GM06990 (cell line): ENCODE measurements around the gene CCM2.

Source experiments
- DNase-seq: peaks from one replicate; pipeline ENCODE4 v3.0.0-alpha.2; 2011; ENCODE audit not compliant: insufficient read length; ENCODE audit errors: extremely low read depth
- H3K27me3 ChIP-seq: replicated peaks from 2 replicates; pipeline ENCODE4 v1.6.0; 2011; ENCODE audit warnings: low read length; ENCODE audit not compliant: control insufficient read depth, insufficient read depth
- H3K36me3 ChIP-seq: 2 replicates; pipeline ENCODE4 v1.5.1; 2011; ENCODE audit warnings: low read length; ENCODE audit not compliant: control insufficient read depth, insufficient read depth
- H3K4me3 ChIP-seq: replicated peaks from 2 replicates; pipeline ENCODE4 v1.5.1; 2011; ENCODE audit warnings: low read depth, mild to moderate bottlenecking, control low read depth, low read length
- TF ChIP-seq, protein P1 (sequence below): IDR thresholded peaks from 2 replicates; pipeline ENCODE4 v1.5.1; 2011; ENCODE audit warnings: low read length, control low read depth, mild to moderate bottlenecking, inconsistent platforms; ENCODE audit not compliant: insufficient read depth, poor library complexity, severe bottlenecking

The CCM2 gene

DNA sequence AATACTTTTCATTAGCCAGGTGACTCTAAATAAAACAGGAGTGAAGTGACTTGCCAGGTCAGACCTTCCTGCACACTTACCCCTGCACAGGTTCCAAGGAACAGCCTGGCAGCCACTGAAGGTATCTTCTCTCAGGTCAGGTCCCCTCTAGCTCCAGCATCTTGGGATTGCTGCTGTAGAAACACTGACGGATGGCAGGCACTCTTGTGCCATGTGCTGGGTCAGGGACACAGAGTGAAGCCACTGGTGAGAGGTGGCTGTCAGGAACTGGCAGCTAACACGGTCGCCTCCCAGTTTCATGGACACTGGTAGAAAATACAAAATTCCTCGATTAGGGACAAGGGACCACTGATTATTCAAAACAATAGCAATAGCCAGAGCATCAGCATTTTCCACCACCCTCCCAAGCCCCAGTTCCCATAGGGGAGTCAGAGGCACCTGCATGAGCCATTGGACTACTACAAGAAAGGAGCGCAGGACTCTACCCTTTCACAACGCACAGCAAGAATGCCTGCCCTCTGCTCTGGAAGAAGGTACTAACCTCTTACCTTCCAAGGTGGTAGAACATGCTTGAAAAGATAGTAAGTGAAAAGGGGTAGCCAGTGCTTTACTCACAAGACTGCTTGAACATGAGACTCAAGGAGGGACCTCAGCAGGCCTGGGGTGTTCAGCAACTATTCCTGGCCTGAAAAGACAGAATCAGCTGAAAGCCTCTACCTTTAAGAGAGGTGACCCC, 16.1 kb upstream of the CCM2 start:
- Histone ChIP-seq H3K27me3 (no peaks in the 10 kb centered on the region), H3K4me3 (peak overlapping the region; percentile 92), H3K36me3 (peaks cover 22% of the 10 kb centered on the region)
- no peak for DNase-seq
- TF ChIP-seq, protein P1, sequence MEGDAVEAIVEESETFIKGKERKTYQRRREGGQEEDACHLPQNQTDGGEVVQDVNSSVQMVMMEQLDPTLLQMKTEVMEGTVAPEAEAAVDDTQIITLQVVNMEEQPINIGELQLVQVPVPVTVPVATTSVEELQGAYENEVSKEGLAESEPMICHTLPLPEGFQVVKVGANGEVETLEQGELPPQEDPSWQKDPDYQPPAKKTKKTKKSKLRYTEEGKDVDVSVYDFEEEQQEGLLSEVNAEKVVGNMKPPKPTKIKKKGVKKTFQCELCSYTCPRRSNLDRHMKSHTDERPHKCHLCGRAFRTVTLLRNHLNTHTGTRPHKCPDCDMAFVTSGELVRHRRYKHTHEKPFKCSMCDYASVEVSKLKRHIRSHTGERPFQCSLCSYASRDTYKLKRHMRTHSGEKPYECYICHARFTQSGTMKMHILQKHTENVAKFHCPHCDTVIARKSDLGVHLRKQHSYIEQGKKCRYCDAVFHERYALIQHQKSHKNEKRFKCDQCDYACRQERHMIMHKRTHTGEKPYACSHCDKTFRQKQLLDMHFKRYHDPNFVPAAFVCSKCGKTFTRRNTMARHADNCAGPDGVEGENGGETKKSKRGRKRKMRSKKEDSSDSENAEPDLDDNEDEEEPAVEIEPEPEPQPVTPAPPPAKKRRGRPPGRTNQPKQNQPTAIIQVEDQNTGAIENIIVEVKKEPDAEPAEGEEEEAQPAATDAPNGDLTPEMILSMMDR, result no peak

DNA sequence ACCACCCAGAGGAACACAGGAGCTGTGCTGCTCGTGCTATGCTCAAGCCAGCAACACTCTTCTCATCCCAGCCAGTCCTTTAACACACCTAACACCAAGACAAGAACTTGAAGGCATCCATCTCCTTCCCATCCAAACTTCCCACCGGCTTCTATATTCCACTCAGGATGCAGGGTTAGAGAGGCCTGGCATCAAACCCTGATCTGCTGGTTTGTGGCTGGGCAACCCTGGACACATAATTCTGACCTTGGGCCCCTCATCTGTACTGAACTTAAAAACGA, 15.6 kb upstream of the CCM2 start:
- TF ChIP-seq, protein P1, result no peak
- H3K27me3 ChIP-seq, result no peaks in the 10 kb centered on the region
- peak overlapping the region; percentile 92 for H3K4me3 ChIP-seq
- H3K36me3 ChIP-seq, result peaks cover 22% of the 10 kb centered on the region
- no peak for DNase-seq

DNA sequence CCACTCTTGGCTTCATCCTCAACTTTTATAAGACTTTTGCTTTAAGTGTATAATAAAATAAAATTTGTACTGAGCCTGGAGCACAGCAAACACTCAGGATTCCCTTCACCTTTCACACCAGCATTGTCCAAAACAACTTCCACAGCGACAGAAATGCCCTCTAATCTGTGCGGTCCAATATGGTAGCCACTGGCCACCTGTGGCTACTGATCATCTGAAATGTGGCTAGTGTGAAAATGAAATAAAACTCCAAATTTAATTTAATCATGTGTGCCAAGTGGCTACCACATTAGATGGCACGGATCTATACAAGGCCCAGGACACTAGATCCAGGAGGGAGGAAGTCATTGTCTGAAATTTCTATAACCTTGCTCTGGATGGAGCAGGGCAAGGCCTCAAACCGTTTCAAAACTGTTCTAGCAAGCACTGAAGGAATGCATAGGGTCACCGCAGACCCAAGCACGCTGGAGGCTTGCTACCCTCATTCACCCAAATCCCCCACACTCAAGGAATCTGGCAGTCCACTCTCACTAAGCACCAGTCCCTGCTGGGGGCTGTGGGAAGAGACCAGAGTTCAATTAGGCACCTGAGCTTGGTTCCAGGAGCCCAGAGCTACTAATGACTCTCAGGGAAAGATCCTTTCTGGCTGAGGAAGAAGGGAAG, 14.8 kb upstream of the CCM2 start:
- Histone ChIP-seq H3K4me3 (peak overlapping the region; percentile 92), H3K27me3 (no peaks in the 10 kb centered on the region), H3K36me3 (peaks cover 22% of the 10 kb centered on the region)
- no peak for DNase-seq
- TF ChIP-seq, protein P1, result no peak

DNA sequence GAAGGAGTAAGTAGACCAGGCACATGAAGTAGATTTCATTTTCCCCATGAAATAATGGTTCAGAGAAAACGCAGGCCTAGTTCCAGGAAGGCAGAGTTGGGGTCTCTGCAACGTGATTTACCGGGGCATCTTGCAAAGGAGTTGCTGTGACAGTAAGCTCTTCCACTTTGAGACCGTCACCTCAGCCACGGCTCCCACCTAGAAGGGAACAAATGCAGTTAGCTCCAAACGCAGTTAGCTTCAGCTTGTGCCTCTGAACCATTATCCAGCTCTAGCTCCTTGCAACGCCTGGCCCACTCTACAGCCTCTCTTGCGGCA, 14.1 kb upstream of the CCM2 start:
- no peaks in the 10 kb centered on the region for H3K27me3 ChIP-seq
- DNase-seq, result no peak
- TF ChIP-seq, protein P1, result no peak
- peaks cover 22% of the 10 kb centered on the region for H3K36me3 ChIP-seq
- peak overlapping the region; percentile 92 for H3K4me3 ChIP-seq

DNA sequence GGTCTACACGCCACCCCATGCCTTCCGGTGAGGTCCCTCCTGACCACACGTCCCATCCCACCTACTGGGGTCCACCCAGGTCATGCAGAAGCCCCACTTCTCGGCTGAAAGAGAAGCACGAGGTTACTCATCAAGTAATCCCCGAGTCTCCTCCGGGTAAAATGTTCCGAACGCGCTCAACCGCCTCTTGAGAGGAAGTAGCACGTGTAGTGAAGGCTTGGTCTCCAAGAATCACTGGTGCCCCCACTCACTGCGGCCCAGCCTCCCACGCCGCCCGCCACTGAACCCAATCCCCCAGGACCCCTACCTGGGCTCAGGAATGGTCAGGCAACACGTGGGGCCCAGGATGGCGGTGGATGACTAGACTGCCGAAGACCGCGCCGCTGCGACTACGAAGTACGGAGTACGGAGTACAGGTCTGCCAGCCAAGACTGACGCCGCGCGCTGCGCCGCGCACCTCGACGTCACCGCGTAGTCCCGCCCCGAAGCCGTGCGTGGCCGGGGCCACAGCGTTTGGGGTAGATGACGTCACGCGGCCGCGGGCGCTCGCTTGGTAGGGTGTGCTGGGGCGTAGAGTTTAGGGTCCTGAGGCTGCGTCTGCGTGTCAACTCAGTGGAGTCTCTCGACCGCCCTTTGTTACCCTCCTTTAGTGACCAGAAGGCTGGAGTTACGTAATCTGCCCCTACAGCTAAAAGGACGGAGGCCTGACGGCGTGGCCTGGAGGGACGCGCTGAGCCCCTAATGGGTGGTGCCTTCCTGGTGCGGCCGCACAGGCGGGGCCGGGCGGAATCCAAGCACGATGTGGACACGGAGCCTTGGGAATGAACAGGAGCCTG, 13.6 kb upstream of the CCM2 start:
- H3K4me3 ChIP-seq, result peak overlapping the region; percentile 92

More for the DNA sequence above, 13.6 kb upstream of the CCM2 start:
- peak; percentile 99 for DNase-seq
- peaks cover 22% of the 10 kb centered on the region for H3K36me3 ChIP-seq
- no peaks in the 10 kb centered on the region for H3K27me3 ChIP-seq
- TF ChIP-seq, protein P1, result no peak
